Neuronal stem cell (in vitro differentiated cells): ENCODE data around the gene POLRMT.

Experiments used
- DNase-seq: peaks from one replicate; pipeline ENCODE4 v3.0.0-alpha.2; 2013; ENCODE audit warnings: low spot score
- H2AFZ ChIP-seq: one replicate; pipeline ENCODE4 v1.6.1; 2013; ENCODE audit warnings: mild to moderate bottlenecking, low read length, inconsistent platforms
- H2AK5ac ChIP-seq: 2 replicates; pipeline ENCODE4 v1.6.1; 2013; ENCODE audit warnings: low read depth, mild to moderate bottlenecking, inconsistent platforms, low read length, moderate library complexity, mixed read lengths
- H2BK120ac ChIP-seq: 2 replicates; pipeline ENCODE4 v1.6.1; 2013; ENCODE audit warnings: low read depth, mild to moderate bottlenecking, inconsistent platforms, low read length, moderate library complexity, mixed read lengths
- H2BK12ac ChIP-seq: one replicate; pipeline ENCODE4 v1.6.1; 2013; ENCODE audit warnings: low read length, inconsistent platforms
- H2BK15ac ChIP-seq: 2 replicates; pipeline ENCODE4 v1.6.1; 2013; ENCODE audit warnings: mild to moderate bottlenecking, low read length, inconsistent platforms, mixed read lengths
- H2BK5ac ChIP-seq: one replicate; pipeline ENCODE4 v1.6.1; 2013; ENCODE audit warnings: inconsistent platforms, mild to moderate bottlenecking, low read length, moderate library complexity
- H3K14ac ChIP-seq: one replicate; pipeline ENCODE4 v1.6.1; 2013; ENCODE audit warnings: low read length, inconsistent platforms
- H3K18ac ChIP-seq: 2 replicates; pipeline ENCODE4 v1.6.1; 2013; ENCODE audit warnings: low read length, inconsistent platforms
- H3K23ac ChIP-seq: 2 replicates; pipeline ENCODE4 v1.6.1; 2013; ENCODE audit warnings: low read depth, mild to moderate bottlenecking, mixed read lengths, low read length, inconsistent platforms; ENCODE audit not compliant: poor library complexity
- H3K27ac ChIP-seq: replicated peaks from 3 replicates; pipeline ENCODE4 v1.5.1; 2013; ENCODE audit warnings: low read length, inconsistent platforms
- H3K27me3 ChIP-seq, 3 experiments: 2 replicates each; pipeline ENCODE4 v1.6.1; 2013; ENCODE audit warnings: low read length in 3 of 3, mild to moderate bottlenecking in 2 of 3, inconsistent platforms in 1 of 3, low read depth in 1 of 3, mixed read lengths in 1 of 3, moderate library complexity in 1 of 3; ENCODE audit not compliant: control insufficient read depth in 3 of 3, insufficient read depth in 3 of 3
- H3K36me3 ChIP-seq, 2 donors: replicated peaks in 1 of 2; 2 replicates each; pipeline ENCODE4 v1.6.1; 2013; ENCODE audit warnings: low read length in 2 of 2; ENCODE audit not compliant: control insufficient read depth in 2 of 2, insufficient read depth in 2 of 2
- H3K4ac ChIP-seq: 2 replicates; pipeline ENCODE4 v1.6.1; 2013; ENCODE audit warnings: inconsistent platforms, mild to moderate bottlenecking, low read length, moderate library complexity
- H3K4me1 ChIP-seq, 2 donors: 1 replicate in 1 of 2; 2 replicates in 1 of 2; pipeline ENCODE4 v1.6.1; 2013; ENCODE audit warnings: low read length in 2 of 2, low read depth in 1 of 2; ENCODE audit not compliant: control insufficient read depth in 2 of 2, insufficient read depth in 1 of 2
- H3K4me2 ChIP-seq: one replicate; pipeline ENCODE4 v1.6.1; 2013; ENCODE audit warnings: mild to moderate bottlenecking, low read length, inconsistent platforms; ENCODE audit not compliant: insufficient read depth, poor library complexity, severe bottlenecking
- H3K4me3 ChIP-seq, 2 donors: 2 replicates each; pipeline ENCODE4 v1.5.1; 2013; ENCODE audit warnings: low read length in 2 of 2, mild to moderate bottlenecking in 2 of 2, inconsistent platforms in 1 of 2, moderate library complexity in 1 of 2
- H3K79me1 ChIP-seq: one replicate; pipeline ENCODE4 v1.6.1; 2013; ENCODE audit warnings: low read depth, mild to moderate bottlenecking, inconsistent platforms, low read length, moderate library complexity
- H3K9ac ChIP-seq: one replicate; pipeline ENCODE4 v1.6.1; 2013; ENCODE audit warnings: mild to moderate bottlenecking, low read depth, low read length, inconsistent platforms; ENCODE audit not compliant: poor library complexity
- H3K9me3 ChIP-seq, 2 donors: replicated peaks in 1 of 2; 2 replicates each; pipeline versions ENCODE3 to v1.6.1; 2013; ENCODE audit warnings: low read length in 2 of 2, mild to moderate bottlenecking in 2 of 2, inconsistent platforms in 1 of 2, low read depth in 1 of 2, mixed read lengths in 1 of 2, moderate library complexity in 1 of 2; ENCODE audit not compliant: control insufficient read depth in 2 of 2, insufficient read depth in 1 of 2
- H4K8ac ChIP-seq: one replicate; pipeline ENCODE4 v1.6.1; 2013; ENCODE audit warnings: low read depth, mild to moderate bottlenecking, inconsistent platforms, low read length, moderate library complexity
- H4K91ac ChIP-seq: one replicate; pipeline ENCODE4 v1.6.1; 2013; ENCODE audit warnings: low read length, low read depth, mild to moderate bottlenecking, inconsistent platforms; ENCODE audit not compliant: poor library complexity
- WGBS, 2 donors: extraction: QIAGEN DNeasy Blood & Tissue Kit; methylation state at CpG; one replicate each; pipeline ENCODE4 v1.1.7; 2013; ENCODE audit warnings: missing lambda C conversion rate in 2 of 2, mixed read lengths in 1 of 2; ENCODE audit not compliant: insufficient read length in 2 of 2, insufficient replicate concordance in 1 of 2; ENCODE audit errors: extremely low coverage in 2 of 2; 5-methylcytosine and 5-hydroxymethylcytosine counted together

POLRMT gene

GRCh38 chr19:642767-643727, 9.7 kb upstream of the POLRMT start:
- H3K9me3 ChIP-seq: no peaks in the 10 kb centered on the region
- H3K4me2 ChIP-seq: no peak overlapping the region
- H4K91ac ChIP-seq: no peak overlapping the region
- DNase-seq: no peak
- H2BK12ac ChIP-seq: no peak overlapping the region
- H2BK120ac ChIP-seq: no peak overlapping the region
- H4K8ac ChIP-seq: no peak overlapping the region
- no peak overlapping the region for H3K27ac ChIP-seq
- H3K4me3 ChIP-seq: no peak overlapping the region
- H3K23ac ChIP-seq: no peak overlapping the region
- peaks cover 9 to 31% of the 10 kb centered on the region in 2 donors for H3K36me3 ChIP-seq
- peaks cover 0 to 2% of the 10 kb centered on the region in 2 donors for H3K4me1 ChIP-seq
- WGBS, 2 donors: no CpG with 5 or more reads among the region's 70 CpGs
- H2BK15ac ChIP-seq: no peak overlapping the region
- no peak overlapping the region for H3K9ac ChIP-seq
- no peak overlapping the region for H2AK5ac ChIP-seq
- no peak overlapping the region for H3K18ac ChIP-seq
- peaks cover 4% of the 10 kb centered on the region for H3K79me1 ChIP-seq
- H3K27me3 ChIP-seq: peaks cover 0 to 4% (median 0%) of the 10 kb centered on the region in 3 experiments
- H3K14ac ChIP-seq: no peak overlapping the region
- no peak overlapping the region for H2AFZ ChIP-seq
- no peak overlapping the region for H2BK5ac ChIP-seq
- H3K4ac ChIP-seq: no peak overlapping the region

GRCh38 chr19:641702-642101, 8.4 kb upstream of the POLRMT start:
- H2BK5ac ChIP-seq: no peak overlapping the region
- H2BK120ac ChIP-seq: no peak overlapping the region
- no peak overlapping the region for H2BK15ac ChIP-seq
- H2AK5ac ChIP-seq: no peak overlapping the region
- no peak overlapping the region for H3K27ac ChIP-seq
- DNase-seq: no peak
- H3K18ac ChIP-seq: no peak overlapping the region
- H3K4me2 ChIP-seq: no peak overlapping the region
- H3K14ac ChIP-seq: no peak overlapping the region
- H4K91ac ChIP-seq: no peak overlapping the region
- H2AFZ ChIP-seq: no peak overlapping the region
- no peak overlapping the region for H3K4me3 ChIP-seq
- H3K4ac ChIP-seq: no peak overlapping the region
- H3K79me1 ChIP-seq: peaks cover 2% of the 10 kb centered on the region
- H3K4me1 ChIP-seq: peaks cover 0 to 2% of the 10 kb centered on the region in 2 donors
- peaks cover 0 to 4% (median 0%) of the 10 kb centered on the region in 3 experiments for H3K27me3 ChIP-seq
- no peak overlapping the region for H4K8ac ChIP-seq
- H3K36me3 ChIP-seq: peaks cover 5 to 17% of the 10 kb centered on the region in 2 donors
- no peaks in the 10 kb centered on the region for H3K9me3 ChIP-seq
- H2BK12ac ChIP-seq: no peak overlapping the region
- no peak overlapping the region for H3K9ac ChIP-seq
- WGBS, 2 donors: no CpG with 5 or more reads among the region's 17 CpGs
- no peak overlapping the region for H3K23ac ChIP-seq

- Histone ChIP-seq H4K91ac (no peak overlapping the region), H2BK120ac (no peak overlapping the region), H2BK5ac (no peak overlapping the region), H2AK5ac (peak overlapping the region; percentile 81), H3K27ac (no peak overlapping the region), H4K8ac (no peak overlapping the region), H2AFZ (no peak overlapping the region), H3K18ac (no peak overlapping the region), H3K36me3 (peaks cover 0 to 9% of the 10 kb centered on the region in 2 donors), H3K4me3 (no peak overlapping the region), H3K4ac (no peak overlapping the region), H3K27me3 (peaks cover 0 to 4% (median 0%) of the 10 kb centered on the region in 3 experiments), H3K14ac (no peak overlapping the region), H2BK12ac (no peak overlapping the region), H3K9ac (no peak overlapping the region), H3K23ac (peak overlapping the region; percentile 31), H3K79me1 (no peaks in the 10 kb centered on the region), H3K9me3 (no peaks in the 10 kb centered on the region), H3K4me1 (peaks cover 0 to 2% of the 10 kb centered on the region in 2 donors), H2BK15ac (peak overlapping the region; percentile 75), H3K4me2 (no peak overlapping the region)
- DNase-seq: no peak
- no CpG with 5 or more reads among the region's 31 CpGs for WGBS, 2 donors
Observed at GRCh38 chr19:640606-641189, 7.4 kb upstream of the POLRMT start.

- H2BK5ac ChIP-seq: peak overlapping the region; percentile 39
- H3K4me1 ChIP-seq: peaks cover 0 to 2% of the 10 kb centered on the region in 2 donors
- no peak overlapping the region for H4K91ac ChIP-seq
- peak overlapping the region; percentile 31 for H3K23ac ChIP-seq
- H2BK120ac ChIP-seq: no peak overlapping the region
- peak overlapping the region; percentile 84 for H2BK12ac ChIP-seq
- peaks cover 0 to 4% (median 0%) of the 10 kb centered on the region in 3 experiments for H3K27me3 ChIP-seq
- peaks cover 0 to 6% of the 10 kb centered on the region in 2 donors for H3K36me3 ChIP-seq
- no CpG with 5 or more reads among the region's 25 CpGs for WGBS, 2 donors
- peak overlapping the region; percentile 73 for H2AFZ ChIP-seq
- H3K4ac ChIP-seq: no peak overlapping the region
- H3K18ac ChIP-seq: peak overlapping the region; percentile 87
- peak overlapping the region; percentile 75 for H2BK15ac ChIP-seq
- peak overlapping the region; percentile 81 for H2AK5ac ChIP-seq
- peak overlapping the region in 1 of 2 donors; percentile 76 for H3K4me3 ChIP-seq
- H3K9me3 ChIP-seq: no peaks in the 10 kb centered on the region
- H3K79me1 ChIP-seq: no peaks in the 10 kb centered on the region
- peak overlapping the region; percentile 89 for H3K14ac ChIP-seq
- H3K9ac ChIP-seq: peak overlapping the region; percentile 88
- DNase-seq: no peak
- H3K4me2 ChIP-seq: peak overlapping the region; percentile 98
- H4K8ac ChIP-seq: no peak overlapping the region
- no peak overlapping the region for H3K27ac ChIP-seq
Observed at GRCh38 chr19:640161-640558, 6.8 kb upstream of the POLRMT start.
